Measurements from ENCODE around the gene AUTS2. TPM values are rescaled to one million over a fixed set of nuclear protein-coding genes. Genes with fewer than 3 reads are reported as not detected.

The AUTS2 gene
- total RNA-seq, 1 experiment from 2014 or later = 2.5 TPM

GRCh38 chr7:70723339-70723738 lies 1125.1 kb downstream of the AUTS2 start:
- ATAC-seq = no peak

GRCh38 chr7:70725448-70725847 lies 1127.2 kb downstream of the AUTS2 start:
- in situ Hi-C loops (cut with HindIII; ENCODE audit: low pct_unique_long_range_greater_than_20kb, low sequenced_read_pairs) = no loop called here
- Histone ChIP-seq H3K36me3 (ENCODE audit: control insufficient read depth, insufficient read depth, low read length) (no peaks in the 10 kb centered on the region), H3K4me3 (ENCODE audit: low read depth in 2 of 2, low read length in 2 of 2) (no peak overlapping the region), H3K4me1 (ENCODE audit: control insufficient read depth, insufficient read depth, low read length) (no peaks in the 10 kb centered on the region), H3K27me3 (ENCODE audit: control insufficient read depth, insufficient read depth, low read length) (no peaks in the 10 kb centered on the region), H3K27ac (ENCODE audit: low read length) (no peak overlapping the region), H3K9me3 (ENCODE audit: control insufficient read depth, insufficient read depth, low read depth, low read length) (no peaks in the 10 kb centered on the region)
- no peak for DNase-seq (ENCODE audit: low read depth, low spot score)
- ATAC-seq = no peak
- intact Hi-C loops (cut with micrococcal nuclease; ENCODE audit: unreplicated experiment) = no loop called here
- no TSS peak for BruUV-seq (replicated peaks)
- ChIA-PET POLR2A (no interaction called here), CTCF (no interaction called here)
- TF ChIP-seq REST (IDR thresholded peaks at IDR 0.05; ENCODE audit: insufficient read depth in 1 of 2, low read depth in 2 of 2, low read length in 1 of 2) = no peak
- TF ChIP-seq TCF7L2 (IDR thresholded peaks at IDR 0.05; ENCODE audit: low read depth, low read length) = no peak
- no peak for TF ChIP-seq SIN3A (IDR thresholded peaks at IDR 0.05; ENCODE audit: borderline replicate concordance, insufficient read depth, low read depth, low read length)
- no peak for TF ChIP-seq POLR2AphosphoS5 (IDR thresholded peaks at IDR 0.05; ENCODE audit: low read depth, low read length)
- TF ChIP-seq CTCF (IDR thresholded peaks at IDR 0.05) = no peak

More at GRCh38 chr7:70723339-70723738, 1125.1 kb downstream of the AUTS2 start:
- no peaks in the 10 kb centered on the region for H3K27me3 ChIP-seq (ENCODE audit: control insufficient read depth, insufficient read depth, low read length)
- no TSS peak for BruUV-seq (replicated peaks)
- no peaks in the 10 kb centered on the region for H3K4me1 ChIP-seq (ENCODE audit: control insufficient read depth, insufficient read depth, low read length)
- in situ Hi-C loops (cut with HindIII; ENCODE audit: low pct_unique_long_range_greater_than_20kb, low sequenced_read_pairs) = no loop called here
- POLR2A ChIA-PET = no interaction called here
- intact Hi-C loops (cut with micrococcal nuclease; ENCODE audit: unreplicated experiment) = no loop called here
- no peaks in the 10 kb centered on the region for H3K36me3 ChIP-seq (ENCODE audit: control insufficient read depth, insufficient read depth, low read length)
- DNase-seq (ENCODE audit: low read depth, low spot score) = no peak
- no peak for TF ChIP-seq POLR2AphosphoS5 (IDR thresholded peaks at IDR 0.05; ENCODE audit: low read depth, low read length)
- no peak for TF ChIP-seq REST (IDR thresholded peaks at IDR 0.05; ENCODE audit: insufficient read depth in 1 of 2, low read depth in 2 of 2, low read length in 1 of 2)
- TF ChIP-seq SIN3A (IDR thresholded peaks at IDR 0.05; ENCODE audit: borderline replicate concordance, insufficient read depth, low read depth, low read length) = no peak
- no peak for TF ChIP-seq TCF7L2 (IDR thresholded peaks at IDR 0.05; ENCODE audit: low read depth, low read length)
- TF ChIP-seq CTCF (IDR thresholded peaks at IDR 0.05) = no peak
- H3K27ac ChIP-seq (ENCODE audit: low read length) = no peak overlapping the region
- CTCF ChIA-PET = no interaction called here
- H3K9me3 ChIP-seq (ENCODE audit: control insufficient read depth, insufficient read depth, low read depth, low read length) = no peaks in the 10 kb centered on the region
- H3K4me3 ChIP-seq (ENCODE audit: low read depth in 2 of 2, low read length in 2 of 2) = no peak overlapping the region

Data from Panc1 (cell line).